Activated CD4-positive, alpha-beta T cell treated with anti-CD3 and anti-CD28 coated beads for 24 hours (primary cell): ENCODE data around the gene CFAP58.

Source experiments
- DNase-seq, 2 donors: peaks; one replicate each; pipeline ENCODE4 v3.0.0-alpha.2; 2020; ENCODE audit warnings: low read depth in 2 of 2

Gene CFAP58

DNA sequence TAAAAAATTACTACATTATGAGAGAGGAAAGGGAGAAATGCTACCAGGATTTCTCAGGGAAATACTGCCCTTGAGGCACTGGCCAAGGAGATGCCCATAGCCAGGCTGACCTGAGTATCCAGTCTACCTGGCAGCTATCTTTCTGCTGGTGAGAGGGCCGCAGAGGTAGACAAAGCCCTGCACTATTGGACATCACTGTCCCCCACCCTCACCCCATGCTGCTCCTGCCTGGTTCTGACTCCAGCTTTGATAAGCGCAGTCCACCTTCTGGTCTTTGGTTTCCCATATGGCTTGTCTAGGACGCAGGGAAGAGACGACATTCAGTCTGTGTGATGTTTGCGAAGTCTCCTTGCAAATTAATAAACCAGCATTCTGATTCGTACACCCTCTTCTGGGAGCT, 19.1 kb upstream of the CFAP58 start:
- no peak for DNase-seq

DNA sequence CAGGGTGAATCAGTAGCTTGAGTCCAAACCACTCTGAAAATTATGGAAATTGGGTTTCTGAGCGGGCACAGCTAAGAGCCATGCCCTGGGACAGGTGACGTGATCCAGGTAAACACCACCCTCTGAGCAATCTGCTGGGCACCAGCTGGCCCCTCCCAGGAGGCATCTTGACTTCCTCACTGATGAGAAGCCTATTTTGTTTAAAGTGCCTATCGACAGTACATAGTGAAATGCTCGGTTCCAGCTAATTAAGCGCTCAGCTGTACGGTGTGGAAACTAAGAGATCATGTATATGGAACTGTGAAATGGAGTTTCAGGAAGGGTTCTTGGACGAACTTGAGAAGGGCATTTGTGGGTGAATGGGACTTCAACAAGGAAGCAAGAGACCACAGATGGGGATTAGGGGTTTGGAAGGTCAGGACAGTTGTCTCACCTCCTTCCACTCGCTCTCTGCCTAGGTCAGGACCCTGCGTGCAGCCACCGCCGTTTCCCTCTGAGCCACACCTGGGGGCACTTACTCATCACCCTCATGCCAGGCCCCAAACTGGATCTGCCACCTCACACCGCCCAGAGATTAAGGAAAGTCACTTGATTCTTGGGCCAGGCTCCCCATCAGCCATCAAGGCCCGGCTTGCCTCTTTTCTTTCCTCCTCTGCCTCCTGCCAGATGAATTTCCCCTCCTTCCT, 18.5 kb upstream of the CFAP58 start:
- no peak for DNase-seq

DNA sequence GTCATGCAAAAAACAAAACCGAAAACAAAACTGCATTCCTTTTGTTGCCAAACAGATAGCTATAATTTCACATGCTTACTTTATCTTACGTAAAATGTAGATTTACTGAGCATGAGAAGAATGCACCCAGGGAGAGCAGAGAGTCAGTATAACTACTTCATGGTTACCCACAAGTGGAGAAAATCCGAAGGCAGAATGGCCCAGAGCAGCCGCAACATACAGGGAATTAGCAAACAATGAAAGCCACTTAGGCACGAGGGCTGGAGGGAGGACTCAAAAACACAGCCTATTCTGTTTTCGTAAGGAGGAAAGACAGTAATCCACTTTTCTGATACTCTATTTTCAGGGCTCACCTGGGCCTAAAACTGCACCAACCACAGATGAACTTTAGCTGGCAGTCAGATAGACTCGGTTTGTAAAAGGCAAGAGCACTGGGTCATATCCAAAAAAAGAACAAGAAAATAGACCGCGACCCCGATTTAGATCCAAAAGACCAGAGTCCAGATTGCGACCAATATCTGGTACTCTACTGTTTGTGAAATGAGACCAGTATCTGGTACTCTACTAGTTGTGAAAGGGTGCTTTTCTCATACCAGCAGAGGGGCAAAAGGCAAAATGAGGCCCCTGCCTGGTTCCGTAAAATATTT, 16.7 kb upstream of the CFAP58 start:
- no peak for DNase-seq

DNA sequence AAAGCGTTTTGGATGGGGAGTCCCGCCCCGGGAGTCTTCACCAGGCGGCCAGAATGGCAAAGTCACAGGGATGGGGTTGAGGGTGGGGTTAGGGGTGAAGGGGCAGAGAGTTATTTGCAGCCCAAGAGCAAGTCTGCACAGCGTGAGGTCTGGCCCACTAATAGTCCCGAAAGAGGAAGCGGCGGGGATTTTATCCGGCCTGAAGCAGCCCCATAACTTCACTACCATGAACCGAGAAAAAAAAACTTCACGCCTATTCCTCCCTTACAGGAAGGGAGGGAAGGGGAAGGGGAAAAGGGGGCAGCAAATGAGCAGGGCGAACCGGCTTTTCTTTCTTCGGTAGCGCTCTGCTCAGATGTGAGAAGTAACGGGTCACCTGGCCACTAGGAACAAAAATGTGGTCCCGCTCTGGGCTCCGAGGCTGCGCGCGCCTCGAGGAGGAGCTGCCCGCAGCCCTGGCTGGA, 16.1 kb upstream of the CFAP58 start:
- DNase-seq, result no peak

DNA sequence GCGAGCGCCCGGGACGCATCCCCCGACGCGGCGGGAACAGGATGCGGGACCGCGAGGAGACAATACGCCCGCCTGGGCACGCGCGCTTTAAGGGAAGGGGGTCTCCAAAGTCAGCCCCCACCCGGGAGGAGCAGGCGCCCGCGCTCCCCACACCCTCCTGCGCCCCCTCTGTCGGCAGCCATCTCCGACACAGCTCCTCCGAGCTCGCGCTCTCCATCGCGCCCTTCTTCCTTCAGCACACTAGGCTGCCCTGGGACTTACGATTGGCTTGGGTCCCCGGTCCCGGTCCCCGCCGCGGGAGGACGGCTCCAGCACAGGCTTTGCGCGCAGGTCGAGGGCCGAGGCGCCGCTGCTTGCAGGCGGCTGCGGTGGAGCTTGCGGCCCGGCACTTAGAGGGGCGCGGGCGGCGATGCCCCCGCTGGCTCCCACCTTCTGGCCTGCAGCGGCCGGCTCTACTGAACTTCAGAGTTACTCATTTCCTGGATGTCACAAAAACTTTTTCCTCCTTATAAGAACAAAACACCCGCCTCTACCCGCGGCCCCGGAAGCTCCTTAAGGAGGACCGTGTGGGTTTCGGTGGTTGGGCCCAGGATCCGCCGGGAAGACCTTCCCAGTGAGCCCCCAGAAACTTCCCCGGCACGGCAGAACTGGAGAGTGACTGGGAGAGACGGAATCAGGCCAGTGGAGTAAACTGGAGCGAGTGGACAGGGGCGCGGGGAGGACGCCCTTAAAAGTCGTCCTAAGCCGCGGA, 15.5 kb upstream of the CFAP58 start, which contains the start of gene ITPRIP:
Gene ITPRIP, minus strand, starts transcription at position 481 of the 751 bp plus-strand sequence. CDS start 22,414 bp downstream, outside the sequence.
- peak; percentile 56 to 63 for DNase-seq

DNA sequence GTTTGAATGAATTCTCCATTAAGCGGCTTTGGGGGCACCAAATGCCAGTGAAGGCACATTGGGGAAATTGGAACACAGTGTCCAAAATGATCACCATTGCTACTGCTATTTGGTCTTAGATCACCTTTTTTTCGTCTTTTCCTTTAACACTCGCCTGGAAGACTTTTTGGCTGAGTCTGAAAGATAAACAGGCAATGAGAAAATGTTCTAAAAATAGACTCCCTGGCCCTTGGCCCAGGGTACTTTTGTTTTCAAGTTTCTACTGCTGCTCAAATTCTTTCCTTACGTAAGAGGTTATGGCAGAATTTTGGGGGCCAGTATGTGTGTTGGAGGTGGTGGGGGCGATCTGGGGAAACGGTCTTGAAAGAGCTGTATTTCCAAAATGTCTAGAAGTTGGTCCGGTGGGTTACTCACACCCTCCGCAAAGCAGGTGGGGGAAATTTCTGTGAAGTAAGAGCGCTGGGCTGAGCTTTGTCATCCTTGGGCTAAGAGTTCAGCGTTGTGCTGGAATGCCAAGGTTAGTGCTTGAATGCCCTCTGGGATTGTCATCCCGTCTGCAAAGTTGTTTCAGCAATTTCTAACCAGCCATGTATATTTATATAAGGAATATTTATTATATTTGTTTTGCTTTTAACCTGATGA, 14.0 kb upstream of the CFAP58 start:
- no peak for DNase-seq

DNA sequence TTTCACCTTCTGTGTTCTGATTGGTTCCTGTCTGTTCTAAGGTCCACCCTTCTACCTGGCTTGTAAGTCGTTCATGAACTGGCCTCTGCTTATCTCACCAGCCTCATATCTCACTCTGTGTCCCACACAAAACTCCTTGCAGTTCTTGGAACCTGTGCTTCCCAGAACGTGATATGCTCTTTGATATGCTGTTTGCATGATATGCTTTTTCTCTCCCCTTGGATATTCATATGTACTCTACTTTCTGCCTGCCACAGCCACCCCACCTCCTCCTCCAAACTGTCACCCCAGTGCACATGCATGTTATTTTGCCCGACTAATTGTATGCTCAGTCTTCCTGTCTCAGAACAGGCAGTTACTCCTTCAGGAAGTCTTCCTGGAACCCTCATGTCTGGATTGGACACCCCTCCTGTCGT, 13.5 kb upstream of the CFAP58 start:
- DNase-seq, result no peak

DNA sequence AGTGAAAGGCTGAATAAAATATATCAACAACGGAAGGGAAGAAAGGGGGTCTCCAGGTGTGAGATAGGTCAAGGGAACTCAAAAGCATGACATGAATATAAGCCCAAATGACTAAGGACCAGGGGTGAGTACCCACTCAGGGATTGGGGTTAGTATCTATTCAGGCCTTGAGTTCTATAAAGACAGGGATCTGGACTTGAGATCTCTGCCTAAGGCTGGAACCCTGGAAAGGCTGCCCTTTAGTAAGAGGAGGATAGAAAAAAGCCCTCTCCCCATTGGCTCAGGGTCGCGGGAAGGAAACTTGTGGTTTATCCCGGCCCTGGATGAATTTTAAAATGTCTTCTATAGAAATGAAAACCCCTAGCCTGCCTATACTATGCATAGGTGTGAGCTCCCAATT, 13.0 kb upstream of the CFAP58 start:
- no peak for DNase-seq

DNA sequence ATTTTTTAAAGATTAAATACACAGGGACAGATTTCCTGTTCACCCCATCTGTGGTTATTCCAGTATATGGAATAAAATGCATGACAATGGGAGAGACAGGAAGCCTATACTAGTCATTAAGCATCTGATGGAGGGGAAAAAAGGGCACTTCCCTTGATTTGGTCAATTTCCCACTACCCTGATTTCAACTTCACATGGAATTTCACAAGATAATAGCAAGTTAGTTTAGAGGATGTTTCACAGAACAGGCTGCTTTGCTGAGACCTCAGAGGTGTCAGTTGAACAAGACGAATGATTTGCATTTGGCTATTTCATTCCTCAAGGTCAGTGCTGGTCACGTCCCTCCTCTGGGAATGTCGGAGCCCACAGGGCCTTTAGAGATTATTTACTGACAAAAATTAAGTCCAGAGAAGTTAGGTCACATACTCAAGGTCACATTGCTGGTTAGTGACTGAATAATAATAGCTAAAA, 10.7 kb upstream of the CFAP58 start:
- DNase-seq, result no peak

DNA sequence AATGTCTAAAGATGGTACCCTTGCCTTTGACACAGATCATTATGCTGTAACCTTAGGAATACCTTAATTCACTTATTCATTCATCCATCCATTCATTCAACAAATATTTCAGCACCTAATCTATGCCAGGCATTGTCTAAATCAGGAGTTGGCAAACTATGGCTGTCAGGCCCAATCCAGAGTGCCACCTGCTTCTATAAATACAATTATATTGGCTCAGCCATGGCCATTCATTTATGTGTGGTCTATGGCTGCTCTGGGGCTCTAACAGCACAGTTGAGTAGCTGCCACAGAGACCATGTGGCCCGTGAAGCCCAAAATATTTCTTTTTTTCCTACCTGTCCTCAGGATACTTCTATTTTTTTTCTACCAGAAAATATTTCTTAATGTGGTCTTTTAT, 9.4 kb upstream of the CFAP58 start:
- no peak for DNase-seq

DNA sequence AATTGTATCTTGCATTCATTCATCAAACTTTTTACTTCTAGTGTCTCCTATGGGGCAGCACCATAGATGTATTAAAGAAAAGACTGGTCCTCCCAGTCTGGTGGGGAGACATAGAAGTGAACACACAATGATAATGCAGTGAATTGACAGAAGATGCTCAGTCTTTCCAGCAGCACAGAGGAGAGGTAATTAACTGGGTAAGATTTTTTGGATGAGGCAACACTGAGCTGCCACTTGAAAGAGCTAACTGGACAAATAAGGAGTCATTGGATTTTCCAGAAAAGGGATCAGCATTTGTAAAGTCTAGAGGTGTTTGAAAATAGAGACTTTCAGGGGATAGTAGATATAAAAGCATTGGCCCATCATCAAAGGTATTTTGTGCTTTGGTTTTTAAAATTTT, 8.1 kb upstream of the CFAP58 start:
- no peak for DNase-seq

DNA sequence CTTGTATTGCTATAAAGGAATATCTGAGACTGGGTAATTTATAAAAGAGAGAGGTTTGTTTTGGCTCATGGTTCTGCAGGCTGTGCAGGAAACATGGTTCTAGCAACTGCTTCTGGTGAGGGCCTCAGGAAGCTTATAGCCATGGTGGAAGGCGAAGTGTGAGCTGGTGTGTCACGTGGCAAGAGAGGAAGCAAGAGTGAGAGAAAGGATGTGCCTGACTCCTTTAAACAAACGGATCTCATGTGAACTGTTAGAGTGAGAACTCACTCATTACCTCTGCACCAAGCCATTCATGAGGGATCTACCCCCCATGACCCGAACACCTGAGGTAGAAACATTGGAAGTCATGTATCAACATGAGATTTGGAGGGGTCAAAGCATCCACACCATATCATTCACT, 7.7 kb upstream of the CFAP58 start:
- no peak for DNase-seq

DNA sequence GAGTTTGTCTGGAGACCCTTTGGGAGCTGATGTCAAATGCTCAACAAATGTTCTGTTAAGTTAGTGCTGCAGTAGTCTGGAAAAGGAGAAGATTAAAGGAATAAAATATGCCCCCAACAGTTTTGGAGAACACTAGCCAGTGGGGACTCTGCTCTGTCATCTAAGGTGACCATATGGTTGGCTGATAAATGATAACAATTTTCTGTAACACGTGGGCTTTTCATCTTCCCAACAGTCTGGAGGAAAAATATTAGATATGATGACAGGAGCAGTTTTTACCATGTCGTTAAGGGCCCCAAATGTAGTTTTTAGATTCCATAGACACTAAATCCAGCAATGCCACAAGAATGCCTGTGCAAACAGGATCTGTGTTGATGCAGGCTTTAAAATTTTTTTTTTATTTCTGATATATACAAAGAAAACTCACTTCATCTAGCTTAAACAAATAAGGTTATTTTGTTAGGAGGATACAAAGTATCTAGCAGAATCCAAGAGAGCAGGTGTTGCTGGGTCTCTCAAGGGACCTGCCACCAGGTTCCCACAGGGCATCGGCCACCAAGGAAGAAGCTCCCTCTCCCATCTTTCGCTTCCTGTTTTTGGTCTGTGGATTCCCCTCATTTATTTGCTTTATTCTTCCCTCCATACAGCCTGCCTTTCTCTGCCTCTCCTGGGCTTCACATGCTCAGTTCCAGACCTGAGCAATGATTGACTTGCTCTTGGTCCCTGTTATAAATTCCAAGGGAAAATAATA, 6.2 kb upstream of the CFAP58 start:
- DNase-seq, result no peak

DNA sequence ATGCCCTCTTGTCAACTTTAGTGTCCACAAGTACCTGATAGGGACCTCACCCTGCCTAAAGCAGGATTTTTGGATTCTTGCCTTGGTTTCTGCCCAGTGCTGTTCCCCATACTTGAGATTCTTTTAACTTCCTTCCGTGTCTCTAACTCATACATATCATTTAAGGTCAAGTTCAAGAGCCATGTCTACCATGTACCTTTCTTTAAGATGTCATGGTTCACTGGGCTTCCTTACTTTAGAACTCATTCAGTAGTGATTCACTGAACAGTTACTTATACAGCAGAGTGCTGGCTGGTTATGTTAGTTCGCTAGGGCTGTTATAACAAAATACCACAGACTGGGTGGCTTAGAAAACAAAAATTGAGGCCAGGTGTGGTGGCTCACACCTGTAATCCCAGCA, 5.0 kb upstream of the CFAP58 start:
- DNase-seq, result no peak

DNA sequence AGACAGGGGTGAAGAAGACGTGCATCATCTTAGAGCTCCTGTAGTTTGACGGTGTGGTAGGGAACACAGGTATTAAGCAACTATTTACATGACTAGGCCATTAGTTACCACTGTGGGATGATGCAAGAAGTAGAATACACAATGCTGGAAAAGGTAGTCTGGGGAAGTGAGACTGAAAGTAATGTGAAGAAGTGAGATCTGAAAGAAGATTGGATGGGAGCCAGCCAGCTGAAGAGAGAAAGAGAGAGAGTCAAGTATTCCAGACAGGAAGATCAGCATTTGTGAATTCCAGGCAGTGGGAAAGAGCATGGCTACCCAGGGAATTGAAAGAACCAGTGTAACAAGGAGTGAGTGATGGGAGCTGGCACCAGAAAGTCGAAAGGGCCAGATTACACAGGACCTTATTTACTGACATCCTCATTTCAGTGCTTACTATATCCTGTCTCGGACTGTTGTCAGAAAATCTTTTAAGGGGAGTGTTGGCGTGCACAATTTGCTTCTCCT, 4.0 kb upstream of the CFAP58 start:
- no peak for DNase-seq

DNA sequence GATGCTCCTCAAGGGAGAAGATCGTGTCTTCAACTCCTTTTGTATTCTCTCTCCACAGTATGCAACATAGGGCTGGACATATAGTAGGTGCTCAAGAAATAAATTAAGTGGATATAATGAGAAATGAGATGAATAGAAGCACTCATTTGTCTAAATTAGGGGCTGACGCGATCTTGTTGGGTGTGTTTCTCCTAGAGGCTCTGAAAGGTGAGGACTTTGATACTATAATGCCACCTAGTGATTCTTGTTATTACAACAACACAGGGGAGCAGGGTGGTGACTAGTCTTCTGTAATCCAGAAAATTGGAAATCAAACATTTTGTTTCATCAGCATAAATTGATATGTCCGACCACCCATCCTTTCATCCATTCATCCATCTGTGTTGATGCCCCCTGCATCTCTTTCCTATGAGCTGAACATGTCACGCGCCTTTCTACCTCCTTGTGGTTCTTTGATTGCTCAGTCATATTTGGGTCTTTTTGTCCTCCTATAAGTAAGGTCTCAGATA, 3.5 kb upstream of the CFAP58 start:
- no peak for DNase-seq

DNA sequence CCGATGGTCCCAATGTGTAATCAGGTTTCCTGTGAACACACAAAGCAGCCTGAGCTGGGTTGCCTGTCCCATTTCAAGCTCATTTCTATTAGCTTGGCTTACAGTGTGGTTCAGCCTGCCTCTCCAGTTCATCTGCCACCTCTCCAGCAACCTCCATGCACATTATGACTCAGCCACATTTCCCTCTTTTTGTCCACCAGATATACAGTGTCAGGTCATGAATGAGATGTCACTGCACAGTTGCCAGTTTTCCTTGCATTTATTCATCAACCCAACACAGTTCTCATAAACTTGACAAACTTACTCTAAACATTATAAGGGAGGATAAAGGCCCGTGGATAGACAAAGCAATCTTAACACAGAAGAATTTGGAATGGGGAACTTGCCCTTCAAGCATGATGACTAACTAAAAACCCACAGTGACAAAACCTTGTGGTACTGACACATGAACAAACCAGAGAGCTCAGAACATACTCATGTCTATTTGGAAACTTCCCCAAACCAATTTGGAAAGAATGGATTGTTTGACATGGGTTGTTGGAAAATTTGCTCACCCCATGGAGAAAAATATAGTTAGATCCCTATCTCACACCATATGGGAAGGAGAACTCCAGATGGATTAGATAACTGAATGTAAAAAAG, 2.5 kb upstream of the CFAP58 start:
- DNase-seq, result no peak

DNA sequence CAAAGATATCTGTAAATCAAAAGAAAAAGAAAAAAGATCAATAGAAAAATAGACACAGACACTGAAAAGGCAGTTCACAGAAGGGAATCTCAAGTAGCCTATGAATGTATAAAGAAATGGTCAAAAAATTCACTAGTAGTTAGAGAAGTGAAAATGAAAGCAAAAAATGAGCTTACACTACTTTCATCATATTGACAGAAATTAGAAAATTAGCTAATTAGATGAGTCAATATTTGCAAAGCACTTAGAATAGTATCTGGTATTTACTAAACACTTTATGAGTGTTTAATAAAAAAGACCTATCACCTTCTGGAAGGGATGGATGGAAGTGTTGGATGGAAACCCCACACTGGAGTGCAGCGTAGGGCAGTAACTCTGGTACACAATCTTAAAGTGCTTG, 1.7 kb upstream of the CFAP58 start:
- no peak for DNase-seq

DNA sequence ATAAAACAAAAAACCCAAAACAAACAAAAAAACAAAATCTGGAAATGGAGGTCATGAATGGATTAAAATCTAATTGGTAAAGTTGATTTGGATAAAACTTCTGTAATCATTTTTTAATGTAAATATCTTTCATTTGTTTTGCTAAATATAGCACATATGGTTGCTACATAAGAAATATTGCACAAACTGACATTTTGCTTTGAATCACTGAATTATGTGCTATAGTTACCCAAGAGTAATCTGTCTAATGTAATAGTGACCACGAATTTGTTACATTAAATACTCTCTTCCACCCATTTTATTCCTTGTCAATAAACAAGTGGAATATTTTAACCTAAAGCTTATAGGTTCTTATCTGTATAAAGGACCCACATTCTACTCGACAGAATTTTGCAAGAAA, 6.2 kb downstream of the CFAP58 start:
- DNase-seq, result no peak

DNA sequence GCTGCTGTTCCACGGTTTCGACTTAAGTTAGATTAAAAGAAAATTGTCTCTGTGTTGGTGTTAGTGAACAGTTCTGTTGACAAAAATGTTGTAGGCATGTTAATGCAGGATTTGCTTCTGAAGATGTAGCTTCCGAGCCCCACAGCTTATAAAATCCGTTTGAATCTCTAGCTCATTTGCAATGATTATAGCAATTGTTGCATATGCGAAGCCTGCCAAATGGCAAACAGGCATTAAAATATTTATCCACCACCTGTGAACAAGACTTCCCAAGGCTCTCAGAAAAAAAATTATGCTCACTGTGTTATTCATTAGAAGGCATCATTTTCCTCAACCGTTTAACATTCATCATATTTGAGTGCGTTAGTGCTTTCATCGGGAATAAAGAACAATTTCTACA, 14.3 kb downstream of the CFAP58 start:
- DNase-seq, result no peak

DNA sequence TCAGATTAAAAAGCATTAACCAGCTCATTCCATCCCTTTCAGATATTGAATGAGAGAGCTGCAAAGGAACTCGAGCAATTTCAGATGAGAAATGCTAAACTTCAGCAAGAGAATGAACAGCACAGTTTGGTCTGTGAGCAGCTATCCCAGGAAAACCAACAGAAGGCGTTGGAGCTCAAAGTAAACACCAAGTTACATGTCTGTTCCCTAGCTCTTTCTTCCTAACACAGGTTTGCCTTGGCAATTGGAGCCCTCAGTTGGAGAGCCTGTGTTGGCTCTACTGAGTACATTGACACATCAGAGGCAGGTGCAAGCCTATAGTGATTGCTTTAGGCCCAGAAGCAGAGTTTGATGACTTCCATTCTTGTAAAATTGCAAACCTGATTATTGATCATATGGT, 14.7 kb downstream of the CFAP58 start:
- no peak for DNase-seq
